HEK293 (cell line): Measurements from ENCODE around the gene DRD4.

Experiments
- KLF16 ChIP-seq: fragments of 450-650 bp; formaldehyde crosslinking; IDR thresholded peaks from 2 replicates; pipeline ENCODE4 v1.5.1; 2017; ENCODE audit warnings: missing biosample characterization, missing genetic modification characterization
- KLF9 ChIP-seq: fragments of 450-650 bp; formaldehyde crosslinking; IDR thresholded peaks from 2 replicates; pipeline ENCODE4 v1.5.1; 2016; ENCODE audit warnings: missing biosample characterization, missing genetic modification characterization, low read depth
- ZNF146 ChIP-seq: fragments of 450-650 bp; formaldehyde crosslinking; IDR thresholded peaks from 2 replicates; pipeline ENCODE4 v1.5.1; 2016; ENCODE audit warnings: missing biosample characterization, missing genetic modification characterization
- ZNF624 ChIP-seq: fragments of 450-650 bp; formaldehyde crosslinking; IDR thresholded peaks from 2 replicates; pipeline ENCODE4 v1.5.1; 2017; ENCODE audit warnings: missing biosample characterization, missing genetic modification characterization
- TF ChIP-seq, protein P1 (sequence below): fragments of 450-650 bp; formaldehyde crosslinking; IDR thresholded peaks from 2 replicates; pipeline ENCODE4 v1.5.1; 2016; ENCODE audit warnings: missing biosample characterization, missing genetic modification characterization, low read depth
- TF ChIP-seq, protein P2 (sequence below): fragments of 450-650 bp; formaldehyde crosslinking; IDR thresholded peaks from 2 replicates; pipeline ENCODE4 v1.5.1; 2016; ENCODE audit warnings: missing biosample characterization, missing genetic modification characterization

GRCh38 chr11:640021-640706, 3.1 kb downstream of the DRD4 start:
- TF ChIP-seq, protein P1, sequence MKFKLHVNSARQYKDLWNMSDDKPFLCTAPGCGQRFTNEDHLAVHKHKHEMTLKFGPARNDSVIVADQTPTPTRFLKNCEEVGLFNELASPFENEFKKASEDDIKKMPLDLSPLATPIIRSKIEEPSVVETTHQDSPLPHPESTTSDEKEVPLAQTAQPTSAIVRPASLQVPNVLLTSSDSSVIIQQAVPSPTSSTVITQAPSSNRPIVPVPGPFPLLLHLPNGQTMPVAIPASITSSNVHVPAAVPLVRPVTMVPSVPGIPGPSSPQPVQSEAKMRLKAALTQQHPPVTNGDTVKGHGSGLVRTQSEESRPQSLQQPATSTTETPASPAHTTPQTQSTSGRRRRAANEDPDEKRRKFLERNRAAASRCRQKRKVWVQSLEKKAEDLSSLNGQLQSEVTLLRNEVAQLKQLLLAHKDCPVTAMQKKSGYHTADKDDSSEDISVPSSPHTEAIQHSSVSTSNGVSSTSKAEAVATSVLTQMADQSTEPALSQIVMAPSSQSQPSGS (tag by site-specific recombination) = no peak
- no peak for TF ChIP-seq KLF16 (tag by site-specific recombination)
- TF ChIP-seq, protein P2, sequence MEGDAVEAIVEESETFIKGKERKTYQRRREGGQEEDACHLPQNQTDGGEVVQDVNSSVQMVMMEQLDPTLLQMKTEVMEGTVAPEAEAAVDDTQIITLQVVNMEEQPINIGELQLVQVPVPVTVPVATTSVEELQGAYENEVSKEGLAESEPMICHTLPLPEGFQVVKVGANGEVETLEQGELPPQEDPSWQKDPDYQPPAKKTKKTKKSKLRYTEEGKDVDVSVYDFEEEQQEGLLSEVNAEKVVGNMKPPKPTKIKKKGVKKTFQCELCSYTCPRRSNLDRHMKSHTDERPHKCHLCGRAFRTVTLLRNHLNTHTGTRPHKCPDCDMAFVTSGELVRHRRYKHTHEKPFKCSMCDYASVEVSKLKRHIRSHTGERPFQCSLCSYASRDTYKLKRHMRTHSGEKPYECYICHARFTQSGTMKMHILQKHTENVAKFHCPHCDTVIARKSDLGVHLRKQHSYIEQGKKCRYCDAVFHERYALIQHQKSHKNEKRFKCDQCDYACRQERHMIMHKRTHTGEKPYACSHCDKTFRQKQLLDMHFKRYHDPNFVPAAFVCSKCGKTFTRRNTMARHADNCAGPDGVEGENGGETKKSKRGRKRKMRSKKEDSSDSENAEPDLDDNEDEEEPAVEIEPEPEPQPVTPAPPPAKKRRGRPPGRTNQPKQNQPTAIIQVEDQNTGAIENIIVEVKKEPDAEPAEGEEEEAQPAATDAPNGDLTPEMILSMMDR (tag by site-specific recombination) = no peak
- no peak for TF ChIP-seq KLF9 (tag by site-specific recombination)
- no peak for TF ChIP-seq ZNF624 (tag by site-specific recombination)
- TF ChIP-seq ZNF146 (tag by site-specific recombination) = no peak
